Astrocyte of the spinal cord (primary cell): ENCODE results near the gene PREP.

Experiments used
- DNase-seq: peaks from one replicate; pipeline ENCODE4 v3.0.0; 2011; ENCODE audit warnings: low read depth, low spot score
- H3K4me3 ChIP-seq: 2 replicates; pipeline ENCODE4 v1.5.1; 2011; ENCODE audit warnings: low read depth, mild to moderate bottlenecking, low read length, moderate library complexity
- in situ Hi-C: cut with HindIII; loops from 2 replicates; pipeline ENCODE4 v1.10.0; 2017; ENCODE audit warnings: low sequenced_read_pairs
- TF ChIP-seq, protein P1 (sequence below): IDR thresholded peaks from 2 replicates; pipeline ENCODE4 v1.5.1; 2012; ENCODE audit warnings: low read depth, mild to moderate bottlenecking, low read length, inconsistent platforms

Gene PREP

DNA sequence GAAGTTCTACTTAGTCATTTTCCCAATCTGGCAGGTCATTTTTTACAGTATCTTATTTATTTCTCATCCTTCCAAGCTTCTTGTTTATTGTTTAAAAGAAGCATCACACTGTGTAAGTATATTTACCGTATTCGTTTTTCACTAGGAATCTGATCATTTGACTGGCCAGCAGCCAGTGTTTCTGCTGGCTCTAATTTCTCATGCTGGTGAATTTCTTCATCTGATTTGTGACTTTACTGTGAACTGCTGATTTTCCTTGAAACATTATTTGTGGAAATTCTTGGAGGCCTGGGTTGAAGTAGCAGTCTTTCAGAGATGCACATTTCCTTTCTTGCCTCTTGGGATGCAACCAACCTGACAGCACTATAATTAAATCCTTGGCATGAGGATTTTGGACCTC, 65.9 kb downstream of the PREP start:
- in situ Hi-C loops = no loop called here

DNA sequence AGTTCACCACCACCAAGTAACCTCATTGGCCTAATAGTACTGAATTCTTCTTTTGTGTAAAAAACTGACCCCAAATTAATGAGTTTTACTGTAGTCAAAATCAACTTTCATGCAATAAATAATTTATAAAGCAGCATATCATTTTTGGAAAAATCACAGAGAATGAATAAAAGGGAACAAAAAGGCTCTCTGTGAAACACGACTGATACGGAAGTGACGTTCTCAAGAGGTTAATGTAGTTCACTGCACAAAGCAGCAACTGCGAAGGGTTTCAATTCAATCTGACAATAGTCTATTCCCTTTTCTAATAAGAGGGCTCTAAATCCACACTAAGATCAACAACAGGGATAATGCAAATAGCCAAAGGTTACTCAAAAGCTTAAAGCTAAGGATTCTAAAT, 70.3 kb downstream of the PREP start:
- no peak for DNase-seq
- TF ChIP-seq, protein P1, sequence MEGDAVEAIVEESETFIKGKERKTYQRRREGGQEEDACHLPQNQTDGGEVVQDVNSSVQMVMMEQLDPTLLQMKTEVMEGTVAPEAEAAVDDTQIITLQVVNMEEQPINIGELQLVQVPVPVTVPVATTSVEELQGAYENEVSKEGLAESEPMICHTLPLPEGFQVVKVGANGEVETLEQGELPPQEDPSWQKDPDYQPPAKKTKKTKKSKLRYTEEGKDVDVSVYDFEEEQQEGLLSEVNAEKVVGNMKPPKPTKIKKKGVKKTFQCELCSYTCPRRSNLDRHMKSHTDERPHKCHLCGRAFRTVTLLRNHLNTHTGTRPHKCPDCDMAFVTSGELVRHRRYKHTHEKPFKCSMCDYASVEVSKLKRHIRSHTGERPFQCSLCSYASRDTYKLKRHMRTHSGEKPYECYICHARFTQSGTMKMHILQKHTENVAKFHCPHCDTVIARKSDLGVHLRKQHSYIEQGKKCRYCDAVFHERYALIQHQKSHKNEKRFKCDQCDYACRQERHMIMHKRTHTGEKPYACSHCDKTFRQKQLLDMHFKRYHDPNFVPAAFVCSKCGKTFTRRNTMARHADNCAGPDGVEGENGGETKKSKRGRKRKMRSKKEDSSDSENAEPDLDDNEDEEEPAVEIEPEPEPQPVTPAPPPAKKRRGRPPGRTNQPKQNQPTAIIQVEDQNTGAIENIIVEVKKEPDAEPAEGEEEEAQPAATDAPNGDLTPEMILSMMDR = no peak
- no peak overlapping the region for H3K4me3 ChIP-seq
- in situ Hi-C loops = no loop called here

More for the DNA sequence above, 65.9 kb downstream of the PREP start:
- no peak for DNase-seq
- TF ChIP-seq, protein P1 = no peak
- no peak overlapping the region for H3K4me3 ChIP-seq

DNA sequence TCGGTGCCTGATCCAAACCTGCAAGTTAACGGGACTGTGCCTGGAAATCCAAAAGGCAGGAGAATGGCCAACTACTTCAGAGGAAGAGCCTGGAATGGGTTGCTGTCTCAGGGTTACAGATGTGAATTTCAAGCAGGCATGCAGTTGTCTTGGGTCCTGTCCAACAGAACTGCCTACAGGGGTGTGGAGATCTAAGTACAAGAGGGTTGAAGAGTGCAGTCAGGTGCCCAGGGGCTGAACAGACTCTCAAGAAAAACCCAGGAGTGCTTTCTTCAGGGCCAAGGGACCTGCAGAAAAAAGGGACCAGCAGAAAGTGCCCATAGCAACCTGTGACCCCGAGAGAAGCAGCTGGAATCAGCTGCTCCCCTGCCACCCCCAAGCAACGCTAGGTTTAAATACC, 71.0 kb downstream of the PREP start:
- no peak for DNase-seq
- TF ChIP-seq, protein P1 = no peak

DNA sequence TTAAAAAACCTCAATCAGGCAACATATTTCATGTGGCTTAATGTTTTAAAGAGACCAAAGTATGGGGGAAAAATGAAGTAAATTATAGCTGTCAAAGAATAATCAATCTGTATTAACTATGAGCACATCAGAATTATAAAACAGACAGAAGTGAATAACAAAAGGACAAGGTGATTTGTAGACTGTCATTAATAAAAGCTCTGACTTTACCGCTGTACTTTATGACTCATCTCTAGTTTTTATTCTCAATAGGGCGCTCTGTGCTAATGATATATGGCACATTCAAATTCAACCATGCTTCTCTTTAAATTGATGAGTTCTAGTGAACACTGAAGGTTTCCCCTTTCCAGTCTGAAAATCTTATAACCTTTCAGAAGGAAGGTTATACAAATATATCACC, 72.0 kb downstream of the PREP start:
- in situ Hi-C loops = no loop called here
- TF ChIP-seq, protein P1 = no peak

More for the DNA sequence above, 71.0 kb downstream of the PREP start:
- H3K4me3 ChIP-seq = no peak overlapping the region
- in situ Hi-C loops = no loop called here

DNA sequence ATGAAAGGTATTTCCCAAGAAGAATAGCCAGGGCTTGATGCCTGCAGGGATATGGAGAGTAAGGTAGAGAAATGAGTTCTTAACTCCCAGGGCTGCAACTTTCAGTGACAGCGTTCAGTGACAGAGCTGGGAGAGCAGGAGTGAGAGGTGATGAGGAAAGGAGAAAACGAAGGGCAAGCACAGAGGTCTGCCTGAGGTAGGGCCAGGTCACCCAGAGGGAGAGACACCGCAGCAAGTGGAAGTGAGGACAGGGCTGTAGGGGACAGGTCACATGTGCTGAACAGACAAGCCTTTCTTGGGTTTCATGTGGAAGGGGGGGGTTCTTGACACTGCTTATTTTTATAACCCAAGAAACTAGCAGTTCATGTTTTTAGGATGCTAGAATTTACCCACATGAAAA, 72.5 kb downstream of the PREP start:
- TF ChIP-seq, protein P1 = no peak
- no peak for DNase-seq
- no peak overlapping the region for H3K4me3 ChIP-seq
- in situ Hi-C loops = no loop called here

More for the DNA sequence above, 72.0 kb downstream of the PREP start:
- H3K4me3 ChIP-seq = no peak overlapping the region
- no peak for DNase-seq

DNA sequence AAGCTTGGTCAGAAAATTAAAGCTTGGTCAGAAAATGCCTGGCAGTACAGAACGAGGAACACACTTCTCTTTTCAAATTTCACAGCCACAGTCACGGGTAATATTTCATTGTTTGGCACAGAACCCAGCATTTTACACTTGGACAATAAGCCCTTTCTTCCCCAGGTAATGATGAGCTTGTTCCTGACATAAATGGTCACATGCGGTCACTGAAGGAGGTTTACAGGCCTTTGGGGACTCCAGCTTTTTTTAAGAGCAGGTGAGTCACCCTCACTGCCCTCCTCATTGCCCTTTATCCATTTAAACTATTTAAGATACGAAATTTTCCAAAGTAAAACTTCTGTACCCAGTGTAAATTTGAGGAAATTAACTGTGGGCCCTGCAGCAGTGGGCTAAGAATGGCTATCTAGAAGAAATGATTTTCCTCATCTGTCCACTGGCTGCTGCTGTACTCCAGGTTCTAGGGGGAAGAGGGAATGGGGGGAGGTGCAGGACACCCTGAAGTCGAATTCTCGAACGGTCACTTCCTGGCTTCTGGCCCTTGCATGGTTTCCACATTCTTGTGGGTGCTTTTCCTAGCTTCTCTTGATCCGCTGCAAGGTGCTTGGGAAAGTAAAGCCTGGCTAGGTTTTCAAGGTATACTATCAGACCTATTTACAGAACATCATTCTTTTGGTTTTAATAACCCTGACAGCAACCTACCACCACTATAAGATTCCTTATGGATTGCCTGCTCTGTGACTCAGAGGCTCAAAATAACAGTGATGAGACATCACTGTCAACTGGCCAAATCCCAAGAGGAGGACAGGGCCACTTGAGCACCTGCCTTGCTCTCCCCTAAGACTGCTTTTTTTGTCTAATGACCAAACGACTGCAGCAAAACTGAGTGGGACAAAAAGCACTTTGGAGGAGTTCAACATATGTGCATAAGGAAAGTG, 75.8 kb downstream of the PREP start:
- no peak overlapping the region for H3K4me3 ChIP-seq
- TF ChIP-seq, protein P1 = no peak
- in situ Hi-C loops = no loop called here
- DNase-seq = peak; percentile 55
